HCT116 (cell line): ENCODE data around the gene TRABD. TPM values are rescaled to one million over a fixed set of nuclear protein-coding genes. Genes with fewer than 3 reads are reported as not detected.

ENCODE experiments used
- ATAC-seq: fragments of 200-7000 bp; cut with Tn5 transposase; 2 replicates; pipeline ENCODE4 v1.9.1; 2020; ENCODE audit warnings: mild to moderate bottlenecking, moderate library complexity
- BruUV-seq: library from RNA; stranded (reverse); fragments of 400-500 nt; replicated peaks from 2 replicates; lab custom pipeline; 2021; lab: Mats Ljungman, UMichigan
- CTCF ChIA-PET: fragments of 300-600 bp; sonication (Branson Sonifier 250); formaldehyde crosslinking; loops from one replicate; lab custom pipeline; 2021; ENCODE audit warnings: antibody characterized with exemption; lab: Charles Lee
- POLR2A ChIA-PET: fragments of 300-600, 350-600 bp; sonication (Branson Sonifier 250); formaldehyde crosslinking; loops from one replicate; lab custom pipeline; 2021; ENCODE audit warnings: antibody characterized with exemption; lab: Charles Lee
- RAD21 ChIA-PET, 2 experiments: fragments of 300-600 bp; sonication (Branson Sonifier 250); formaldehyde crosslinking; loops; one replicate each; lab custom pipeline; 2023; ENCODE audit warnings: low total read pairs in 2 of 2; ENCODE audit not compliant: uncharacterized antibody in 2 of 2, unreplicated experiment in 2 of 2, low non-redundant PET in 1 of 2; lab: Charles Lee
- DNase-seq: peaks from one replicate; pipeline ENCODE4 v3.0.0-alpha.2; 2010; ENCODE audit warnings: low read depth, low spot score
- H2AFZ ChIP-seq: fragments of 200-600 bp; shearing (Covaris generic), sonication (generic); 2 replicates; pipeline ENCODE4 v1.6.1; 2017; ENCODE audit warnings: low read depth, mixed run types, mixed read lengths, antibody characterized with exemption, low read length; ENCODE audit not compliant: poor library complexity, severe bottlenecking
- H3K27ac ChIP-seq: 2 replicates; pipeline ENCODE4 v1.5.1; 2012; ENCODE audit warnings: low read depth, low read length
- H3K27me3 ChIP-seq: fragments of 200-600 bp; sonication (generic); 2 replicates; pipeline ENCODE4 v1.6.1; 2016; ENCODE audit warnings: mixed run types, low read length, mixed read lengths; ENCODE audit not compliant: insufficient read depth
- H3K36me3 ChIP-seq, 2 experiments: fragments of 200-500 bp in 1 of 2; fragments of 200-600 bp in 1 of 2; sonication (Bioruptor generic) in 1 of 2; sonication (generic) in 1 of 2; 2 replicates each; pipeline versions ENCODE4 v1.5.1 to v1.6.1; 2014 to 2016; ENCODE audit warnings: low read length in 2 of 2, inconsistent platforms in 1 of 2, mixed read lengths in 1 of 2, mixed run types in 1 of 2; ENCODE audit not compliant: insufficient read depth in 2 of 2, control insufficient read depth in 1 of 2
- H3K4me1 ChIP-seq, 2 experiments: fragments of 200-600 bp in 1 of 2; sonication (generic) in 1 of 2; 2 replicates each; pipeline versions ENCODE4 v1.5.1 to v1.6.1; 2012 to 2017; ENCODE audit warnings: low read length in 2 of 2, inconsistent platforms in 1 of 2, mild to moderate bottlenecking in 1 of 2, mixed read lengths in 1 of 2, mixed run types in 1 of 2, moderate library complexity in 1 of 2; ENCODE audit not compliant: insufficient read depth in 2 of 2, control insufficient read depth in 1 of 2
- H3K4me2 ChIP-seq: fragments of 200-600 bp; sonication (generic); 2 replicates; pipeline ENCODE4 v1.6.1; 2017; ENCODE audit warnings: mixed run types, low read length, mixed read lengths
- H3K4me3 ChIP-seq, 2 experiments: fragments of 200-600 bp in 1 of 2; sonication (generic) in 1 of 2; replicated peaks in 1 of 2; 2 replicates each; pipeline ENCODE4 v1.5.1; 2011 to 2016; ENCODE audit warnings: low read length in 2 of 2, control low read depth in 1 of 2, low read depth in 1 of 2, mild to moderate bottlenecking in 1 of 2, mixed read lengths in 1 of 2, mixed run types in 1 of 2
- H3K79me2 ChIP-seq: fragments of 200-600 bp; sonication (generic); 2 replicates; pipeline ENCODE4 v1.6.1; 2017; ENCODE audit warnings: mild to moderate bottlenecking, mixed run types, low read length, moderate library complexity, mixed read lengths; ENCODE audit not compliant: insufficient read depth
- H3K9ac ChIP-seq: fragments of 200-600 bp; sonication (generic); 2 replicates; pipeline ENCODE4 v1.6.1; 2016; ENCODE audit warnings: low read length, mixed read lengths
- H3K9me2 ChIP-seq: fragments of 200-600 bp; sonication (generic), shearing (Covaris generic); 2 replicates; pipeline ENCODE4 v1.6.1; 2017; ENCODE audit warnings: mixed run types, mild to moderate bottlenecking, moderate library complexity; ENCODE audit not compliant: insufficient read depth
- H3K9me3 ChIP-seq, 2 experiments: fragments of 200-500 bp in 1 of 2; fragments of 200-600 bp in 1 of 2; sonication (Bioruptor generic) in 1 of 2; sonication (generic) in 1 of 2; 2 replicates each; pipeline ENCODE4 v1.6.1; 2014 to 2017; ENCODE audit warnings: low read length in 2 of 2, mixed read lengths in 2 of 2, inconsistent platforms in 1 of 2, low read depth in 1 of 2, mild to moderate bottlenecking in 1 of 2, mixed run types in 1 of 2, moderate library complexity in 1 of 2; ENCODE audit not compliant: control insufficient read depth in 1 of 2, insufficient read depth in 1 of 2
- H4K20me1 ChIP-seq: fragments of 200-600 bp; sonication (generic), shearing (Covaris generic); 2 replicates; pipeline ENCODE4 v1.6.1; 2017; ENCODE audit warnings: mixed run types, mild to moderate bottlenecking, moderate library complexity; ENCODE audit not compliant: insufficient read depth
- ATF3 ChIP-seq: IDR thresholded peaks from 2 replicates; pipeline ENCODE4 v1.6.1; 2012
- FOSL1 ChIP-seq: IDR thresholded peaks from 2 replicates; pipeline ENCODE4 v1.6.1; 2012; ENCODE audit warnings: low read depth
- SRF ChIP-seq: IDR thresholded peaks from 2 replicates; pipeline ENCODE4 v1.6.1; 2012; ENCODE audit warnings: low read depth
- TCF7L2 ChIP-seq: IDR thresholded peaks from 2 replicates; pipeline ENCODE4 v1.7.0; 2011; ENCODE audit warnings: borderline replicate concordance, inconsistent platforms; ENCODE audit not compliant: insufficient read depth, insufficient read length; ENCODE audit errors: extremely low read depth
- ZNF274 ChIP-seq: fragments of 200-500 bp; sonication (Bioruptor generic); IDR thresholded peaks from 2 replicates; pipeline ENCODE4 v1.6.1; 2014; ENCODE audit warnings: mild to moderate bottlenecking, low read depth, low read length, inconsistent platforms
- intact Hi-C: fragments of 100-400 bp; cut with micrococcal nuclease; formaldehyde crosslinking; loops from 2 replicates; pipeline ENCODE4 v1.10.0; 2022
- total RNA-seq: library from RNA; stranded (reverse); gene quantifications from one replicate; pipeline ENCODE4 v1.2.1, GENCODE V29; 2021; ENCODE audit not compliant: unreplicated experiment
- TF ChIP-seq, protein P1 (sequence below): IDR thresholded peaks from 2 replicates; pipeline ENCODE4 v1.6.1; 2011; ENCODE audit warnings: mild to moderate bottlenecking, low read length, moderate library complexity; ENCODE audit not compliant: insufficient replicate concordance; ENCODE audit errors: extremely low read depth
- TF ChIP-seq, protein P2 (sequence below), 3 experiments: fragments of 200-600 bp in 1 of 3; sonication (generic) in 1 of 3; IDR thresholded peaks in 2 of 3; conservative IDR thresholded peaks in 1 of 3; 2 replicates each; pipeline ENCODE4 v1.5.1; 2012 to 2017; ENCODE audit warnings: low read depth in 2 of 3, low read length in 2 of 3, antibody characterized with exemption in 1 of 3, borderline replicate concordance in 1 of 3, control low read depth in 1 of 3, mild to moderate bottlenecking in 1 of 3, mixed read lengths in 1 of 3, mixed run types in 1 of 3, moderate library complexity in 1 of 3; ENCODE audit not compliant: insufficient read depth in 1 of 3

Gene TRABD
- total RNA-seq, 1 experiment from 2014 or later = 90.3 TPM

DNA sequence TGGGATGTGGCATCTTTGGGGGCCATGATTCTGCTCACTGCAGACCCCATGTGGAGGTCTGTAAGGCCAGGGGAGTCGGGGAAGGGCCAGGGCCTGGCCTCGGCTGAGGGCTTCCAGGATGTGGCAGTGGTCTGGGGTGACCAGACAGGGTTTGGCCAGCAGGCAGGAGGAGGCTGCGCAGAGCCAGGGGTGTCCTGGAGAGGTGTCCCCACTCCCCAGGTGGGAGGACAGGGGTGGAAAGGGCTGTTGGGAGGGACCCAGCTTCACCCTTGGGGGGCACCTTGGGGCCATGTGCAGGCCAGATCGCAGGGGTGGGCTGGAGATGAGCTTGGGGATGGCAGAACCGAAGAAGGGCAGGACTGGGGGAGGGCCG lies 11.7 kb upstream of the TRABD start:
- H3K9ac ChIP-seq = no peak overlapping the region
- intact Hi-C loops = no loop called here
- no peak overlapping the region for H3K4me2 ChIP-seq
- ATAC-seq = no peak
- no peak overlapping the region for H3K4me3 ChIP-seq
- no peaks in the 10 kb centered on the region for H3K4me1 ChIP-seq
- no peaks in the 10 kb centered on the region for H3K36me3 ChIP-seq
- TF ChIP-seq TCF7L2 (no peak), FOSL1 (no peak), ZNF274 (no peak), ATF3 (no peak), SRF (no peak)
- TF ChIP-seq, protein P1, sequence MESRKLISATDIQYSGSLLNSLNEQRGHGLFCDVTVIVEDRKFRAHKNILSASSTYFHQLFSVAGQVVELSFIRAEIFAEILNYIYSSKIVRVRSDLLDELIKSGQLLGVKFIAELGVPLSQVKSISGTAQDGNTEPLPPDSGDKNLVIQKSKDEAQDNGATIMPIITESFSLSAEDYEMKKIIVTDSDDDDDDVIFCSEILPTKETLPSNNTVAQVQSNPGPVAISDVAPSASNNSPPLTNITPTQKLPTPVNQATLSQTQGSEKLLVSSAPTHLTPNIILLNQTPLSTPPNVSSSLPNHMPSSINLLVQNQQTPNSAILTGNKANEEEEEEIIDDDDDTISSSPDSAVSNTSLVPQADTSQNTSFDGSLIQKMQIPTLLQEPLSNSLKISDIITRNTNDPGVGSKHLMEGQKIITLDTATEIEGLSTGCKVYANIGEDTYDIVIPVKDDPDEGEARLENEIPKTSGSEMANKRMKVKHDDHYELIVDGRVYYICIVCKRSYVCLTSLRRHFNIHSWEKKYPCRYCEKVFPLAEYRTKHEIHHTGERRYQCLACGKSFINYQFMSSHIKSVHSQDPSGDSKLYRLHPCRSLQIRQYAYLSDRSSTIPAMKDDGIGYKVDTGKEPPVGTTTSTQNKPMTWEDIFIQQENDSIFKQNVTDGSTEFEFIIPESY = no peak
- TF ChIP-seq, protein P2, sequence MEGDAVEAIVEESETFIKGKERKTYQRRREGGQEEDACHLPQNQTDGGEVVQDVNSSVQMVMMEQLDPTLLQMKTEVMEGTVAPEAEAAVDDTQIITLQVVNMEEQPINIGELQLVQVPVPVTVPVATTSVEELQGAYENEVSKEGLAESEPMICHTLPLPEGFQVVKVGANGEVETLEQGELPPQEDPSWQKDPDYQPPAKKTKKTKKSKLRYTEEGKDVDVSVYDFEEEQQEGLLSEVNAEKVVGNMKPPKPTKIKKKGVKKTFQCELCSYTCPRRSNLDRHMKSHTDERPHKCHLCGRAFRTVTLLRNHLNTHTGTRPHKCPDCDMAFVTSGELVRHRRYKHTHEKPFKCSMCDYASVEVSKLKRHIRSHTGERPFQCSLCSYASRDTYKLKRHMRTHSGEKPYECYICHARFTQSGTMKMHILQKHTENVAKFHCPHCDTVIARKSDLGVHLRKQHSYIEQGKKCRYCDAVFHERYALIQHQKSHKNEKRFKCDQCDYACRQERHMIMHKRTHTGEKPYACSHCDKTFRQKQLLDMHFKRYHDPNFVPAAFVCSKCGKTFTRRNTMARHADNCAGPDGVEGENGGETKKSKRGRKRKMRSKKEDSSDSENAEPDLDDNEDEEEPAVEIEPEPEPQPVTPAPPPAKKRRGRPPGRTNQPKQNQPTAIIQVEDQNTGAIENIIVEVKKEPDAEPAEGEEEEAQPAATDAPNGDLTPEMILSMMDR (IDR thresholded peaks at IDR 0.05 in 2 of 3, conservative IDR thresholded peaks at IDR 0.05 in 1 of 3; ENCODE audit: borderline replicate concordance in 1 of 3, insufficient read depth in 1 of 3, low read depth in 2 of 3, low read length in 2 of 3) = no peak
- TF ChIP-seq, all 23 proteins: peak for 0
- no peaks in the 10 kb centered on the region for H3K9me2 ChIP-seq
- H3K27ac ChIP-seq = no peak overlapping the region
- ChIA-PET RAD21 (no interaction called here), POLR2A (no interaction called here), CTCF (interaction anchor here (0.6 kb wide), 1 partner anchor 10 kb away, joined by 3 read pairs; no protein-coding TSS in a partner anchor)
- BruUV-seq = no TSS peak
- H3K79me2 ChIP-seq = no peaks in the 10 kb centered on the region
- no peaks in the 10 kb centered on the region for H3K9me3 ChIP-seq
- DNase-seq = no peak
- no peaks in the 10 kb centered on the region for H3K27me3 ChIP-seq
- H4K20me1 ChIP-seq = no peaks in the 10 kb centered on the region
- no peak overlapping the region for H2AFZ ChIP-seq
